COLO829 (cell line): ENCODE measurements around the gene CLIP3.

Source experiments
- DNase-seq: peaks from one replicate; pipeline ENCODE4 v3.0.0; 2012; ENCODE audit warnings: low spot score

The CLIP3 gene

GRCh38 chr19:35978832-35979365, 53.8 kb downstream of the CLIP3 start:
- DNase-seq = no peak

- no peak for DNase-seq
These were observed 54.4 kb downstream of the CLIP3 start for GRCh38 chr19:35978271-35978670.

- DNase-seq = no peak
These were observed 55.0 kb downstream of the CLIP3 start for GRCh38 chr19:35977446-35978222.

GRCh38 chr19:35975608-35976214, 57.0 kb downstream of the CLIP3 start:
- DNase-seq = no peak

GRCh38 chr19:35973487-35973886, 59.2 kb downstream of the CLIP3 start:
- no peak for DNase-seq

- DNase-seq = no peak
These were observed 65.9 kb downstream of the CLIP3 start for GRCh38 chr19:35966771-35967170.
